ENCODE results near the gene KRTAP10-12.

Gene KRTAP10-12

GRCh38 chr21:44730951-44731579, 34.1 kb downstream of the KRTAP10-12 start:
- H3K4me3 ChIP-seq (ENCODE audit: low read depth, low read length), result no peak overlapping the region
- no peak for DNase-seq (ENCODE audit: low read depth)
- no peak for TF ChIP-seq CTCF (IDR thresholded peaks at IDR 0.05; ENCODE audit: low read depth, low read length, missing control alignments)

- no peak overlapping the region for H3K4me3 ChIP-seq (ENCODE audit: low read depth, low read length)
- DNase-seq (ENCODE audit: low read depth), result no peak
- no peak for TF ChIP-seq CTCF (IDR thresholded peaks at IDR 0.05; ENCODE audit: low read depth, low read length, missing control alignments)
These were observed 35.3 kb downstream of the KRTAP10-12 start for GRCh38 chr21:44732263-44732662.

- no peak for DNase-seq (ENCODE audit: low read depth)
- H3K4me3 ChIP-seq (ENCODE audit: low read depth, low read length), result no peak overlapping the region
- TF ChIP-seq CTCF (IDR thresholded peaks at IDR 0.05; ENCODE audit: low read depth, low read length, missing control alignments), result no peak
These were observed 36.0 kb downstream of the KRTAP10-12 start for GRCh38 chr21:44732956-44733355.

DNA sequence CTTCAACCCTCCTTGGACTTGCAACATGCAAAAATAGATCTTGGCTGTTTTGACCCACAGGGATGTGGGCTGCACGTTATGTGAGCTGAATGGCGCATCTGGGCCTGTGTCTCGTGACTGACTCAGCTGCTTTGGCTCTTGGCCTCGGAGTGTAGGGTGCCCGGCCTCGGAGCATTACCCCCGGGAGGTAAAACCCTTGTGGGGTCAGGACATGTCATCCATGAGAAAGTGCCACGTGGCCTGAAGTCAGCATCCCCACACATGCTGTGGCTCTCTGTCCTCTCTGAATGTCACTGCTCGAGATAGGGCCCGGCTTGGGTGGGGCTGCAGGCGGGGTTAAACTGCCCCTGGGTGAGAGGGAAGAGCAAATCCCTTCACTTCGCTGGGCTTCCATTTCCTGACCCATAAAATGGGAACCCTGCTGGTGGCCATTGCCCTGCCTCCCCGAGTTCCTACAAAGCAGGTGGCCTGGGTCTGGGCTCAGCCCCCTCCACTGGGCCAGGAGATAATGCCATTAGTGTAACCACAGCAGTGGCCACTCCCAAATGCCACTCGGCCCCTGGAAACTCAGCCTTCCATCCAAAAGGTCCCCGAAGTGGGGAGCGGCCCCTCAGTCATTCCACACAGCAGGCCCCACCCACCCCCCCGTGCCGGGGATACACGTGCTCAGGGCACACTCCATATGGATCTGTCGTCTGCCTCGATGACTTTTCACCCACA, 37.2 kb downstream of the KRTAP10-12 start:
- DNase-seq (ENCODE audit: low read depth), result no peak
- TF ChIP-seq CTCF (IDR thresholded peaks at IDR 0.05; ENCODE audit: low read depth, low read length, missing control alignments), result no peak
- H3K4me3 ChIP-seq (ENCODE audit: low read depth, low read length), result no peak overlapping the region

GRCh38 chr21:44734841-44735240, 37.9 kb downstream of the KRTAP10-12 start:
- no peak for DNase-seq (ENCODE audit: low read depth)
- no peak for TF ChIP-seq CTCF (IDR thresholded peaks at IDR 0.05; ENCODE audit: low read depth, low read length, missing control alignments)
- H3K4me3 ChIP-seq (ENCODE audit: low read depth, low read length), result no peak overlapping the region

DNA sequence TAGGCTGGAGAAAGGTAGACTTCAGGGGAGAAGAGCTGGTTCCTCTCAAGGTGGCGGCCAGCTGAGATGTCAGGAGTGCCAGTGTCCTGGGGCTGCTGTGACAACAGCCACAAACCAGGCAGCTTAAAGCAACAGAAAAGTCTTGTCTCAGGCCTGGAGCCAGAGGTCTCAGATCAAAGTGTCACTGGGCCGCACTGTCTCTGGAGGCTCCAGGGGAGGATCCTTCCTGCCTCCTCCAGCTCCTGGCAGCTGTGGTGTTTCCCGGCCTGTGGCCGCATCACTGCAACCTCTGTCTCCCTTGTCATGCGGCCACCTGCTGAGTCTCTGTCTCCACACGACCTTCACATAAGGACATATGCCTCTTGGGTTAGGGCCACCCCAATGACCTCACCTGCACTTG, 38.8 kb downstream of the KRTAP10-12 start:
- no peak for TF ChIP-seq CTCF (IDR thresholded peaks at IDR 0.05; ENCODE audit: low read depth, low read length, missing control alignments)
- H3K4me3 ChIP-seq (ENCODE audit: low read depth, low read length), result no peak overlapping the region
- DNase-seq (ENCODE audit: low read depth), result no peak

Measured in GM12864 (cell line).